ENCODE data around the gene SHPK. TPM values are rescaled to one million over a fixed set of nuclear protein-coding genes. Genes with fewer than 3 reads are reported as not detected.
"Not testable (repeated sequence)": the region's sequence is repeated elsewhere in the genome, so short reads cannot be mapped to it uniquely, and the experiment has no call there.

The SHPK gene
- total RNA-seq, 2 donors from 2014 or later: 3.3 to 4.2 TPM

DNA sequence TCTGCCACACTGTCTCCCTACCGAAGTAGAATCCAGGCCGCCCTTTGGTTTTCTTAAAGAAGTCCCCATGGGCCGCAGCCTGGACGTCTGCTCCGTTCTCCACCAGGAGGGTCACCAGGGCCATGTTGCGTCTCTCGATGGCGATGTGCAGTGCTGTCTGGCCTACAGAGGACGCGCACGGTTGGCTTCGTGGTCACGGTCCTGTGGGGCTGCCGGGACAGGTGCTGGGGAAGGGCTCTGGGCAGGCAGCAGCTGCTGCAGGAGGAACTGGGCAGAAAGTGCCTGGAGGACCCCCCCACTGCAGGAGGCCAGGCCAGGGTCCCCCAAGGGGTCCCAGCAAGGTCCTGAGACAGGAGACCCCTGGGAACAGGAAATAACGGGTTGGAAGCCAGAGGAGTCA is 45.8 kb downstream of the SHPK start:
- H3K36me3 ChIP-seq: peaks cover 68% of the 10 kb centered on the region
- peaks cover 0 to 6% of the 10 kb centered on the region in 2 donors for H3K4me1 ChIP-seq
- no peak overlapping the region for H3K4me3 ChIP-seq
- DNase-seq (ENCODE audit: low spot score): no peak
- TF ChIP-seq, protein P1, sequence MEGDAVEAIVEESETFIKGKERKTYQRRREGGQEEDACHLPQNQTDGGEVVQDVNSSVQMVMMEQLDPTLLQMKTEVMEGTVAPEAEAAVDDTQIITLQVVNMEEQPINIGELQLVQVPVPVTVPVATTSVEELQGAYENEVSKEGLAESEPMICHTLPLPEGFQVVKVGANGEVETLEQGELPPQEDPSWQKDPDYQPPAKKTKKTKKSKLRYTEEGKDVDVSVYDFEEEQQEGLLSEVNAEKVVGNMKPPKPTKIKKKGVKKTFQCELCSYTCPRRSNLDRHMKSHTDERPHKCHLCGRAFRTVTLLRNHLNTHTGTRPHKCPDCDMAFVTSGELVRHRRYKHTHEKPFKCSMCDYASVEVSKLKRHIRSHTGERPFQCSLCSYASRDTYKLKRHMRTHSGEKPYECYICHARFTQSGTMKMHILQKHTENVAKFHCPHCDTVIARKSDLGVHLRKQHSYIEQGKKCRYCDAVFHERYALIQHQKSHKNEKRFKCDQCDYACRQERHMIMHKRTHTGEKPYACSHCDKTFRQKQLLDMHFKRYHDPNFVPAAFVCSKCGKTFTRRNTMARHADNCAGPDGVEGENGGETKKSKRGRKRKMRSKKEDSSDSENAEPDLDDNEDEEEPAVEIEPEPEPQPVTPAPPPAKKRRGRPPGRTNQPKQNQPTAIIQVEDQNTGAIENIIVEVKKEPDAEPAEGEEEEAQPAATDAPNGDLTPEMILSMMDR (IDR thresholded peaks at IDR 0.05): no peak
- H3K9me3 ChIP-seq: no peaks in the 10 kb centered on the region
- H3K27me3 ChIP-seq: no peaks in the 10 kb centered on the region
- H3K27ac ChIP-seq: no peak overlapping the region

DNA sequence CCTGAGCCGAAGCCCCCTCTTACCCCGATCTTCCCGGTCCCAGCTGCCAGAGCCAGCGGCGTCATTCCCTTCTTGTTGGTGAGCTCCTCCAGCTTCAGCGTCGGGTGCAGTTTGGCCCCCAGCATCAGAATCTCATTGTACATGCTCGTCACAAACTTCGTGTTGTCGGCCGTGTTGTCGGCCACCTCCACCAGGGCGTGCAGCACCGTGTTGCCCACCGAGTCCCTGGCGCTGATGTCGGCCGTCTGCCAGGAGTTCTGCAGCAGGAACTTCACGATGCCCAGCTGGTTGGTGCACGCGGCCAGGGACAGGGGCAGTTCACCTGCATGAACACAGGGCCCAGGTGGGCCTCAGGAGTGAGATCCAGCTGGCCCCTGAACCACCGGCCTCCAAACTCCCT is 46.3 kb downstream of the SHPK start:
- no peaks in the 10 kb centered on the region for H3K27me3 ChIP-seq
- no peak overlapping the region for H3K27ac ChIP-seq
- no peak for DNase-seq (ENCODE audit: low spot score)
- no peak overlapping the region for H3K4me3 ChIP-seq
- H3K9me3 ChIP-seq: no peaks in the 10 kb centered on the region
- peaks cover 68% of the 10 kb centered on the region for H3K36me3 ChIP-seq
- TF ChIP-seq, protein P1 (IDR thresholded peaks at IDR 0.05): no peak
- H3K4me1 ChIP-seq: peaks cover 0 to 6% of the 10 kb centered on the region in 2 donors

DNA sequence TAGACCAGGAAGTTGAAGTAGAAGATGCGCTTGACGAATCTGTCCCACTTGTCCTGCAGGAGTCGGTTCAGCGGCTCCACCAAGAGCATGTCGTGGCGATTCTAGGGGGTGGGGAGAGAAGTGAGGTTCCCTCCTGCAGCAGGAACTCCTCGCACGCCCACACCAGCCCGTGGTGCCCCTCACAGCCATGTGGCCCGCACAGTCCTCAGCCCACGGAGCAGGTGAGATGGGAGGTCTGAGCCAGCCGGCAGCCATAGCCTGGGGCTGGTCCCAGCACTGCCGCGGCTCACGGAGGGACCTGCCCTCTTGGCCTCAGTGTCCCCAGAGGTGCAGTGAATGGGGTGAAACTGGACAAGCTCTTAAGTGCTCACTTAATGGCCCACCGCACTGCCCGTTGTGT is 50.2 kb downstream of the SHPK start:
- H3K27me3 ChIP-seq: no peaks in the 10 kb centered on the region
- H3K9me3 ChIP-seq: no peaks in the 10 kb centered on the region
- H3K4me3 ChIP-seq: no peak overlapping the region
- no peak overlapping the region for H3K27ac ChIP-seq
- H3K36me3 ChIP-seq: peaks cover 61% of the 10 kb centered on the region
- TF ChIP-seq, protein P1 (IDR thresholded peaks at IDR 0.05): no peak
- H3K4me1 ChIP-seq: no peaks in the 10 kb centered on the region
- no peak for DNase-seq (ENCODE audit: low spot score)

DNA sequence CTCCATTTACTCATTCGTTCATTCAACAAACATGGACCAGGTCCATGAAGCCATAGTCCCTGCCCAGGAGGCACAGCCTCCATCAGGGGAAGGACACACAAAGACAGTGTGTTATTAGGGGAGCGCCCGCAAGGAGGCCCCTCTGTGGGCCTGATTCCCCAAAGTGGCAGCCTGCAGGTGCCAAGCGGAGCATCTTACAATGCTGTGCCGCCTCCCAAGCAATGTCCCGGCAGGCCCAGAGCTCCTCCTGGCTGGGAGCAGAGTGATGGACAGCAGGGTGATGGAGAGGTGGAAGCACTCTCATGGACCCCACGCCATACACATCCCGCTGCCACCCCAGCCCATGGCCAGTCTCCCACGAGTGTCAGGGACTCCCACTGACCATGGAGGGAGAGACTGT is 52.6 kb downstream of the SHPK start:
- no peaks in the 10 kb centered on the region for H3K9me3 ChIP-seq
- no peak overlapping the region for H3K27ac ChIP-seq
- no peaks in the 10 kb centered on the region for H3K27me3 ChIP-seq
- H3K36me3 ChIP-seq: peaks cover 48% of the 10 kb centered on the region
- no peaks in the 10 kb centered on the region for H3K4me1 ChIP-seq
- no peak overlapping the region for H3K4me3 ChIP-seq
- TF ChIP-seq, protein P1 (IDR thresholded peaks at IDR 0.05): no peak
- no peak for DNase-seq (ENCODE audit: low spot score)

DNA sequence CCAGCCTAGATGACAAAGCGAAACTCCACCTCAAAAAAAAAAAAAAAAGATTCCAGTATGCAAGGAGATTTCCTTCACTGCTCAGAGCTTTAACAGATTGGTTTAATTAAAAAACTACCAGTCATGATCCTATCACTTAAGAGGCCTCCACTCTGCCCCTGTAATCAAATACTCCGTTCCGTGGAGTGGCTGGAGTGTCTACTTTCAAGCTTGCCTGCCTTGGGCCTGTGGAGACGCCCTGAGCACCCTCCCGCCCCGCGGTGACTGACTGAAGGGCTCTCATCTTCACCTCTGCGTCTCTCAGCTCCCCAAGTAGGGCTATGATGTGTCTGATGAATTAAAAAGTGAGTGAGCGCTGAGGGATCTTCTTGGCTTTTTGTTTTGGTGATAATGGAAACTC is 53.1 kb downstream of the SHPK start:
- no peaks in the 10 kb centered on the region for H3K27me3 ChIP-seq
- H3K9me3 ChIP-seq: no peaks in the 10 kb centered on the region
- TF ChIP-seq, protein P1 (IDR thresholded peaks at IDR 0.05): no peak
- no peak overlapping the region for H3K4me3 ChIP-seq
- H3K27ac ChIP-seq: no peak overlapping the region
- H3K36me3 ChIP-seq: peaks cover 44% of the 10 kb centered on the region
- H3K4me1 ChIP-seq: no peaks in the 10 kb centered on the region
- no peak for DNase-seq (ENCODE audit: low spot score)

DNA sequence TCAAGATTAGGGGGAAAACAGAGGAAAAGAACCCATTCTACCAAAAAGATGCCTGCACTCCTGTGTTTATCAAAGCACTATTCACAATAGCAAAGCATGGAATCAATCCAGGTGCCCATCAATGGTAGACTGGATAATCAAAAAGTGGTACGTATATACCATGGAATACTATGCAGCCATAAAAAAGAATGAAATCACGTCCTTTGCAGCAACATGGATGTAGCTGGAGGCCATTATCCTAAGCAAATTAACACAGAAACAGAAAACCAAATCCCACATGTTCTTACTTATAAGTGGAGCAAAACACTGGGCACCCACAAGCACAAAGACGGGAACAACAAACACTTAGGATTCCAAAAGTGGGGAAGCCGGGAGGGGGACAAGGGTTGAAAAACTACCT is 57.4 kb downstream of the SHPK start:
- H3K4me3 ChIP-seq; H3K27ac ChIP-seq; H3K27me3 ChIP-seq; H3K4me1 ChIP-seq; DNase-seq (ENCODE audit: low spot score); H3K9me3 ChIP-seq: not testable (repeated sequence)
- peaks cover 18% of the 10 kb centered on the region for H3K36me3 ChIP-seq

Measured in right atrium auricular region (tissue), 2 donors.